OCI-LY7 (cell line): Measurements from ENCODE around the gene CD200. TPM values are rescaled to one million over a fixed set of nuclear protein-coding genes. Genes with fewer than 3 reads are reported as not detected.

Experiments used
- BruUV-seq: library from RNA; stranded (reverse); fragments of 400-500 nt; replicated peaks from 2 replicates; lab custom pipeline; 2021; lab: Mats Ljungman, UMichigan
- CTCF ChIA-PET: fragments of 300-600 bp; sonication (Branson Sonifier 250); formaldehyde crosslinking; loops from one replicate; lab custom pipeline; 2022; ENCODE audit warnings: antibody characterized with exemption; ENCODE audit not compliant: unreplicated experiment; lab: Charles Lee
- POLR2A ChIA-PET: fragments of 300-600 bp; sonication (Branson Sonifier 250); formaldehyde crosslinking; loops from one replicate; lab custom pipeline; 2022; ENCODE audit warnings: antibody characterized with exemption; lab: Charles Lee
- DNase-seq: peaks from one replicate; pipeline ENCODE4 v3.0.0-alpha.2; 2015; ENCODE audit warnings: low spot score
- H2AFZ ChIP-seq: fragments of 200-600 bp; sonication (generic), shearing (Covaris generic); 2 replicates; pipeline ENCODE4 v1.6.1; 2014; ENCODE audit warnings: mild to moderate bottlenecking, antibody characterized with exemption, low read length, moderate library complexity
- H3K27ac ChIP-seq: fragments of 200-600 bp; sonication (generic); 2 replicates; pipeline ENCODE4 v1.5.1; 2014; ENCODE audit warnings: mixed run types, low read depth, mild to moderate bottlenecking, moderate library complexity, low read length, inconsistent platforms; ENCODE audit not compliant: poor library complexity, severe bottlenecking
- H3K36me3 ChIP-seq: fragments of 200-600 bp; sonication (generic); 2 replicates; pipeline ENCODE4 v1.6.1; 2014; ENCODE audit warnings: mild to moderate bottlenecking, antibody characterized with exemption, low read length, moderate library complexity, mixed read lengths; ENCODE audit not compliant: insufficient read depth
- H3K4me1 ChIP-seq: fragments of 200-600 bp; sonication (generic); 2 replicates; pipeline ENCODE4 v1.5.1; 2014; ENCODE audit warnings: mild to moderate bottlenecking, low read length; ENCODE audit not compliant: insufficient read depth, poor library complexity, severe bottlenecking
- H3K4me2 ChIP-seq: fragments of 200-600 bp; sonication (generic); 2 replicates; pipeline ENCODE4 v1.6.1; 2014; ENCODE audit warnings: mild to moderate bottlenecking, low read length
- H3K4me3 ChIP-seq: fragments of 200-600 bp; sonication (generic); 2 replicates; pipeline ENCODE4 v1.5.1; 2014; ENCODE audit warnings: mild to moderate bottlenecking, low read depth, low read length; ENCODE audit not compliant: poor library complexity, severe bottlenecking
- H3K79me2 ChIP-seq: fragments of 200-600 bp; sonication (generic); 2 replicates; pipeline ENCODE4 v1.6.1; 2016; ENCODE audit warnings: low read depth, mild to moderate bottlenecking, low read length, moderate library complexity, mixed read lengths; ENCODE audit not compliant: insufficient read depth
- H3K9me2 ChIP-seq: fragments of 200-600 bp; sonication (generic); 2 replicates; pipeline ENCODE4 v1.6.1; 2016; ENCODE audit warnings: mild to moderate bottlenecking, low read length, mixed read lengths; ENCODE audit not compliant: insufficient read depth
- H3K9me3 ChIP-seq: fragments of 200-600 bp; sonication (generic); 2 replicates; pipeline ENCODE4 v1.6.1; 2014; ENCODE audit warnings: mild to moderate bottlenecking, mixed run types, low read length, mixed read lengths
- H4K20me1 ChIP-seq: fragments of 200-600 bp; sonication (generic); 2 replicates; pipeline ENCODE4 v1.6.1; 2014; ENCODE audit warnings: mild to moderate bottlenecking, antibody characterized with exemption, low read length, moderate library complexity, mixed read lengths; ENCODE audit not compliant: insufficient read depth
- EZH2phosphoT487 ChIP-seq: fragments of 200-600 bp; sonication (generic); IDR thresholded peaks from 2 replicates; pipeline ENCODE4 v1.6.1; 2018; ENCODE audit warnings: low read depth, borderline replicate concordance, mild to moderate bottlenecking, mixed run types, antibody characterized with exemption, low read length, moderate library complexity, mixed read lengths
- intact Hi-C: fragments of 100-400 bp; cut with micrococcal nuclease; formaldehyde crosslinking; loops from one replicate; pipeline ENCODE4 v1.10.0; 2022; ENCODE audit not compliant: unreplicated experiment
- total RNA-seq, 2 experiments: library from RNA; depleted of rRNA in 1 of 2; stranded (reverse); fragments of >200 nt in 1 of 2; shearing (Covaris generic) in 1 of 2; gene quantifications; 2 replicates each; pipeline ENCODE4 v1.2.3, GENCODE V29; 2014 to 2022
- TF ChIP-seq, protein P1 (sequence below): fragments of 200-600 bp; sonication (generic); conservative IDR thresholded peaks from 2 replicates; pipeline ENCODE4 v1.5.1; 2014; ENCODE audit warnings: mild to moderate bottlenecking, antibody characterized with exemption, low read length, moderate library complexity, mixed read lengths

The CD200 gene
- total RNA-seq, 2 experiments from 2014 or later, result not detected

- TF ChIP-seq, protein P1, sequence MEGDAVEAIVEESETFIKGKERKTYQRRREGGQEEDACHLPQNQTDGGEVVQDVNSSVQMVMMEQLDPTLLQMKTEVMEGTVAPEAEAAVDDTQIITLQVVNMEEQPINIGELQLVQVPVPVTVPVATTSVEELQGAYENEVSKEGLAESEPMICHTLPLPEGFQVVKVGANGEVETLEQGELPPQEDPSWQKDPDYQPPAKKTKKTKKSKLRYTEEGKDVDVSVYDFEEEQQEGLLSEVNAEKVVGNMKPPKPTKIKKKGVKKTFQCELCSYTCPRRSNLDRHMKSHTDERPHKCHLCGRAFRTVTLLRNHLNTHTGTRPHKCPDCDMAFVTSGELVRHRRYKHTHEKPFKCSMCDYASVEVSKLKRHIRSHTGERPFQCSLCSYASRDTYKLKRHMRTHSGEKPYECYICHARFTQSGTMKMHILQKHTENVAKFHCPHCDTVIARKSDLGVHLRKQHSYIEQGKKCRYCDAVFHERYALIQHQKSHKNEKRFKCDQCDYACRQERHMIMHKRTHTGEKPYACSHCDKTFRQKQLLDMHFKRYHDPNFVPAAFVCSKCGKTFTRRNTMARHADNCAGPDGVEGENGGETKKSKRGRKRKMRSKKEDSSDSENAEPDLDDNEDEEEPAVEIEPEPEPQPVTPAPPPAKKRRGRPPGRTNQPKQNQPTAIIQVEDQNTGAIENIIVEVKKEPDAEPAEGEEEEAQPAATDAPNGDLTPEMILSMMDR, result no peak
- TF ChIP-seq EZH2phosphoT487, result no peak
- Histone ChIP-seq H4K20me1 (no peaks in the 10 kb centered on the region), H3K9me2 (no peaks in the 10 kb centered on the region), H3K27ac (peak overlapping the region; percentile 2), H3K4me2 (peak overlapping the region; percentile 73), H2AFZ (peak overlapping the region; percentile 97), H3K9me3 (peaks cover 18% of the 10 kb centered on the region; the same call in 1 of the 2 replicates), H3K79me2 (no peaks in the 10 kb centered on the region), H3K4me3 (peak overlapping the region; percentile 51), H3K36me3 (peaks cover 9% of the 10 kb centered on the region), H3K4me1 (peaks cover 31% of the 10 kb centered on the region)
- ChIA-PET POLR2A (interaction anchor here (0.6 to 3.2 kb wide), 11 partner anchors 9 to 318 kb away, joined by 3 to 16 read pairs (median 3); partner anchors contain the start of gene SLC9C1), CTCF (no interaction called here)
- intact Hi-C loops, result no loop called here
- DNase-seq, result peak; percentile 33
- BruUV-seq, result no TSS peak
These were observed 29.8 kb upstream of the CD200 start for GRCh38 chr3:112302881-112303763.

DNA sequence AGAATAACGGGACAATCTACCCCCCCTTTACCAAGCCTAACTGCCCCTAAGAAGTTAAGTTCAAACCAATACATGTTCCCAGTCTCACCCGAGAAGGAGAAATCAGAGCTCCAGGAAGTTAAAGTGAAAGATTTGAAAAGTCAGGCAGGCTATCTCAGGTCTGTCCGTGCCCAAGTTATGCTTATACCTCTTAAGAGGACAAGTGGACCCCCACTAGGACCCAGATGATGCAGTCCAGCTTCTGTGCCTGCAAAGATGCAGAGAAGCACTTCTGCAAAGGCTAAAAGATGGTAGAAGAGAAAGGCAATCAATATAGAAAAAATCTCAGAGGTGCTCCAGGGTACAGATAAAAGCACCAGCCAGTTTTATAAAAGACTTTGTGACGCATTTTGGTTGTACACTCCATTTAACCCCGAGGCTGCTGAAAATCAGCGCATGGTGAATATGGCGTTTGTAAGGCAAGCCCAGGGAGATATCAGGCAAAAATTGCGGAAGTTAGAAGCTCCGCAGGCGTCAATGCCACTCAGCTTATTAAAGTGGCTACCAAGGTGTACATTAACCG lies 29.1 kb upstream of the CD200 start:
- peak overlapping the region; percentile 73 for H3K4me2 ChIP-seq
- peak overlapping the region; percentile 2 for H3K27ac ChIP-seq
- peaks cover 18% of the 10 kb centered on the region; the same call in 1 of the 2 replicates for H3K9me3 ChIP-seq
- ChIA-PET CTCF (interaction anchor here (1.0 kb wide), 1 partner anchor 15 kb away, joined by 3 read pairs; no protein-coding TSS in a partner anchor), POLR2A (interaction anchor here (0.7 to 3.2 kb wide), 12 partner anchors 10 to 241 kb away, joined by 3 to 16 read pairs (median 4); partner anchors contain the start of gene SLC9C1)
- H3K4me3 ChIP-seq, result peak overlapping the region; percentile 51
- peaks cover 24% of the 10 kb centered on the region for H3K4me1 ChIP-seq
- intact Hi-C loops, result no loop called here
- H3K79me2 ChIP-seq, result no peaks in the 10 kb centered on the region
- peak overlapping the region; percentile 97 for H2AFZ ChIP-seq
- H3K9me2 ChIP-seq, result no peaks in the 10 kb centered on the region
- TF ChIP-seq, protein P1, result no peak
- TF ChIP-seq EZH2phosphoT487, result no peak
- DNase-seq, result peak; percentile 50
- no peaks in the 10 kb centered on the region for H4K20me1 ChIP-seq
- peaks cover 9% of the 10 kb centered on the region for H3K36me3 ChIP-seq
- no TSS peak for BruUV-seq
